GM21717 (cell line): Measurements from ENCODE around the gene KLK8.

Experiments used
- ATAC-seq: cut with Tn5 transposase; IDR thresholded peaks from one replicate; pipeline ENCODE4 v1.9.1; 2021; ENCODE audit warnings: mild to moderate bottlenecking, moderate library complexity; ENCODE audit not compliant: unreplicated experiment

Gene KLK8

GRCh38 chr19:51018745-51019543 lies 17.5 kb upstream of the KLK8 start:
- no peak for ATAC-seq

DNA sequence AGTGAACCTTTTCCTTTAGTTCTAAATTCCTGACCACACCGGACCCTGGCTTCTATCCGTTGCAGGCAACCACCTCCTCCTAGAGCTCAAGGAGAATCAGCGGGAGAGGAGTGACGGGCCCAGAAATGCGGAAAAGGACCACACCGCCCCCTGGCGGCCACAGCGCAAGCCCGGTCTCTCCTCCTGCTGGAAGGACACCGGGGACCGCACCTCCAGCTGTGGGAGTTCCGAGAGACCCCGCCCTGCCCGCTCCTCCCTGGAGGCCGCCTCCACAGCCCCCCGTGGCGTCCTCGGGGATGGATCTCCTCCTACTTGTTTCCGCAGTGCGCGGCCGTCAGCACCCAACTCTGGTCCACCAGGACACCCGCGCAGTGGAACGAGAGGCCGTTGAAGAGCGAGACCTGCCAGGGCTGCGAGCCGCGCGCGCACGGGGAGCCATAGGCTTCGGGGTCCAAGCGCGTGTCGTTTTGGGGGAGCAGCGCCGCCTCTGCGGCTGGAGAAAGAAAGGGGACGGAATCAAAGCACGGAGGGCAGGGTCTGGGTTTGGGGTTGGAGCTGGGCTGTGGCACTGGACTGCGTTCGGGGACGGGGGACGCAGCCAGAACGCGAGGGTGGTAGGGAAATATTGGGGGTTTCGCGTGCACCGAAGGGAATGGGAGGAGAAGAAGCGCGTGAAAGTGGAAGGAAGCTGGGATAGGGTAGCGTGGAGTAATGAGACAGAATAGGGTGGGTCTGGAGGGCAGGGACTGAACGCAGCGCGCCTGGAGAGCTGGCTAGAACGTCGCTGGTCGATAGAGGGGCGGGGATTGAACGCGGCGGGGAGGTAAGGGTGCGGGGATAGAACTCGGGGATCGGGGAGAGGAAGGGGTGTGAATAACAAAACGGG lies 15.6 kb upstream of the KLK8 start:
- ATAC-seq, result no peak

DNA sequence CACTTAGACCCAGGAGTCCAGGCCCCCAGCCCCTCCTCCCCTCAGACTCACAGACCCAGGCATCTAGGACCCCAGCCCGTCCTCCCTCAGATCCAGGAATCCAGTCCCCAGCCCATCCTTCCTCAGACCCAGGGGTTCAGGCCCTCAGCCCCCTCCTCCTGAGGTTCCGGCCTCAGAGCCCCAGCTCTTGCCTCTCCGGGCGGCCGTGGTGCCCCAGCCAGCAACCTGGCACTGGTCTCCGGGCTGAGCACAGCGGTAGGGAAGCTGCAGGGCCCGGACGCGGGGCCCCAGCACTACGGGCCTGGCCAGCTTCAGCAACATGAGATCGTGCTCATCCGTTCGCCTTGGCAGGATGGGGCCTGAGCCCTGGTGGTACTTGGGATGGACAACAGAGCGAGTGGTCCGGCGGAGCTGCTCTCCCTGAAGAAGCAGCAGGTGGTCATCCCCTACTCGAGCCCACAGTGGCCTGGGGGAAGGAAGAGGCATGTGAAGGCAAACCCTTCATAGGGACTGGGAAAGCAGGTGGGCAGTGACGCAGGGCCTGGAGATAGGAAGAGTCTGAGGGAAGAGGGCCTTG lies 14.4 kb upstream of the KLK8 start:
- no peak for ATAC-seq

DNA sequence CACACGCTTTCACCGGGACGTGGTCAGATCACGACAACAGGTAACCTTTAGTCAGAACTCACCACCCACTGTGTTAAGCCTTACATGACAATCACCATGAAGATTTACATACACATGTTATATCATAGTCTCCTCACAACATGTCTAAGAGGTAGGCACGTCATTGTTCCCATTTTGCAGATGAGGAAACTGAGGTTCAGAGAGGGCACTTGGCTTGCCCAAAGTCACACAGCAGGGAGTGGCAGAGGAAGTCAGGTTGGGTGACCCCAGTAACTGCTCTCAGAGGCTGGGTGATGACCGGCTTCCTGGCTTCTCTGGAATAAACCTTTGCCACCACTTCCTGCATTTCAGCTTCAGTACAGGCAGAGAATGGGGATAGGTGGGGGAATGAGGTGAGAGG lies 12.8 kb upstream of the KLK8 start:
- ATAC-seq, result no peak

DNA sequence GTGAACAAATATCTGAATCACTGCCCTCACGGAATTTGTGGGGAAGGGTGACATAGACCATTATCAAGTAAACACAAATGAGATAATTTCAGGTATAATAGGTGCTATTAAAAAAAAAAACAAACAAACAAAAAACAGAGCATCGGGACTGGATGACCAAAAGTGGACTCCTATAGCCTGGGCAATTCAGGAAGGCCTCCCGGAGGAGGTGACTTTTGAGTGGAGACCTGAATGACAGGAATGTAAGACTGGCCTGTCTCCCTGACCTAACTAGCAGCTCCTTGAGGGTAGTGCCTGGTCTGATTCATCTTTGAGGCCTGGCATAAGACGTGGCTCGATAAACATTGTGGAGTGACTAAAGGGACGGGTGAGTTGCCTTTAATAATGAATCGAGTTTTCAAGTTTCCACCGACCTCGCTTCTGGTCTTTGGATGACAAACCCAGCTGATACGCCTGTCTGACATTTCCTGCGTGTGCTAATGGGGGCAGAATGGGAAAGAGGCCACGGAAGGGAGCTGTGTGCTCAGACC lies 11.3 kb upstream of the KLK8 start:
- ATAC-seq, result no peak

DNA sequence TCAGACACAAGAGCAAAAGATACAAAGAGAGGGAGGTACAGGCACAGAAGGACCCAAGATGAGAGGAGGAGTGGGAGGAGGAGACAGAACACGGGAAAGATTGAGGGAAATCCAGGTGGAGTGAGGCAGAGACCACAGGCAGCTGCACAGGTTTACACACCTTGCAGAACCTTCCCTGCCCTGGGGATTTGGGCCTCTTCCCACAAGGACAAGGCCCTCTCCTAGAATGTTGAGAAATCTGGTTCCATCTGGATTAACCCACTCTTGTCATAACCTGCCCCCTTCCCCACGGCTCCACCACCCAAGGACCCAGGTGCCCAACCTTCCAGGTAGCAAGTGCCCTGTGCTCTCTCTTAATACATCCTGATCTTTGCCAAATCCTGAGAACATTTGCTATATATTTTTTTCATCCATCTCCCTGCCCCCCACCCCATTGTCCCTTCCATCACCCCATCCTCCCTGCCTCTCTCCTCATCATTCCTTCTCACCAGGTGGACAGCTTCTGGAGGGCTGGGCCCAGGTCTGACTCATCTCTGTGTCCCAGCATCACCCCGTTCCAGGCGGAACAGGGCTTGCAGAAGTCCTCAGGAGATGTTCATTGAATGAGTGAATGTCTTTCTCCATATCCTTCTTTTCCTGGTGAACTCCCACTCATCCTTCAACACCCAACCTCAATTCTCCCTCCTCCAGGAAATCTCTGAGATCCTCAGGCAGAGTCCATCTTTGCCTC lies 8.8 kb upstream of the KLK8 start:
- ATAC-seq, result no peak

GRCh38 chr19:51009061-51009891 lies 7.9 kb upstream of the KLK8 start:
- ATAC-seq, result no peak

GRCh38 chr19:51007488-51007887 lies 6.1 kb upstream of the KLK8 start:
- ATAC-seq, result no peak

DNA sequence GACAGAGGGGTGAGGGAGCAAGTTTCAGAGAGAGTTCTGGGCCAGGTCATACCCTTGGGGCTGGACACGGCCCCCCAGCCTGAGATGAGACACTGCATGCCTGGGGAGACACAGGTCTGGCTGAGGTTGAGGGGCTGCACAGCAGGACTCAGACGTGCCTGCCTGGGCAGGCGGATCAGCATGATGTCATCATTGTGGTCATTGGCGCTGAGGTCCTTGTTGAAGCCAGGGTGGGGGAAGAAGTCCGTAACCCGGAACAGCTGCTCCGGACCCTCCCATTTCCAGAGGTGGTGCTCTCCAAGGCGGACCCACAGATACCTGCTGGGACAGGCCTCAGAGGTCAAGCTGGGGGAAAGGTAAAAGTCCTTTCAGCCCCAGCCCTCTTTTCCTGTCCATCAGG lies 5.0 kb upstream of the KLK8 start:
- no peak for ATAC-seq

DNA sequence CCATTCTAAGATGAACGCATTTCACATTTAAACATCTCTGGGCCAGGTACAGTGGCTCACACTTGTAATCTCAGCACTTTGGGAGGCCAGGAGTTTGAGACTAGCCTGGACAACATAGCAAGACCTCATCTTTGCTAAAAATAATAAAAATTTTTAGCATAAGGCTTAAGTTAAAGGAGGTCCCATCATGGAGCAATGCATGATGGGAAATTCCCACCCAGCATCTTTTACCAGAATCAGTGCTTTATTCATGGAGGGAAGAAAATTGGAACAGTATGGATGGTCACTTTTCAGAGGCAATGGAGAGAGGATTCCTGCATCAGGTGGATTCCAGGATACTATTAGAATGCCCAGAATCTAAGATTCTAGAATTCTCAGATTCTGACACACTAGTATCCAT lies 3.8 kb upstream of the KLK8 start:
- ATAC-seq, result no peak

- no peak for ATAC-seq
Observed at GRCh38 chr19:51003316-51003715, 1.9 kb upstream of the KLK8 start.

DNA sequence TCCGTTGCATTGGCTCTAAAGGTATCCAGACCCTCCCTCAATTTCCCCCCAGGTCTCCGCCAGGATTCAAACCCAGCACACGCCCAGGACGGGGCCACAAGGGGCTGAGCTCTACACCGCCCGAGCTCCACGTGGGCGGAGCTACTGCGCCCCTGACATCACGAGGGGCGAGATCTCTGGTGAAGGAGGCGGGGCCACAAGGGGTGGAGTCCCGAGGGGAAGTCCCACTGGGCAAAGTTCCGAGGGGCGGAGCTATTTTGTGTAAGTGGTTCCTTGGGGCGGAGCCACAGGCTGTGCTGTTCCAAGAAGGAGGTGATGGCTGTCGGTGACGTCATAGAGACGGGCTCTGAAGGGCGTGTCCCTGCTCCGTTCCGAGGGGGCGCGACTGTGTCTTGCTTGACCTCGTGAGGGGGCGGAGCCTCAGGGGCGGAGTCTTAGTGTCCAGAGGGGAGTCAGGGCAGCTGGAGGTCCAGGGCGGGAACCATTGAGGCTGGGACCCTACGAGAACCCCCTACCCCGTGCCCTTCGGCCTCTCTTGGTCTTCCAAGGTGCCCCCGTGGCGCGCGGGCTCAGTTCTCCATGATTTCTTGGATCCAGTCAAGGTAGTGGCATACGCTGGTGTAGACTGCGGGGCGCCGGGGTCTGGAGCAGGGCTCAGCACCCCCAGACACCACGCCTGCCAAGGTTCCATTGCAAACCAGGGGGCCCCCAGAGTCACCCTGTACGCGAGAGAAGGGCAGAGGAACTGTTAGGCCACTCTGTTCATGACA lies 1.3 kb upstream of the KLK8 start:
- ATAC-seq, result no peak

DNA sequence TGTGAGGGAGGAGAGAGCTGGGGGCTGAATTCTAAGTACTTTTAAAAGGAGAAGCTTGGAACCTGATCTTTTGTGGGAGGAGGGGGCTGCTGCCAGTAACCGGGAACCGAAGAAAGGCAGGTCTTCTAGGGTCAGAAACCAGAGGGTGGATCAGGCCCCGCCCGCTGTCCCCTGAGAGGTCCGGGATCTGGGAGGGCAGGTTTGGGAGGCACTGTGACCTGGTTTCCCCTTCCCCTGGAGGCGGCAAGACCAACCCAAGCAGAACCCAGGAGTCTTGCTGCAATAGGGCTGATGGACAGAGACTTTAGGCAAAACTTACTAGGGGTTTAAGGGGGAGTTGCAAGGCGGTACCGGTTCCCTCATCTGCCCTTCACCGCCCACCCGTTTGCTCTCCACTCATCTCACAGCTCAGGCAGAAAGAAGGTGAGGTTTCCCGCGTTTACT lies 707 bp upstream of the KLK8 start:
- no peak for ATAC-seq

DNA sequence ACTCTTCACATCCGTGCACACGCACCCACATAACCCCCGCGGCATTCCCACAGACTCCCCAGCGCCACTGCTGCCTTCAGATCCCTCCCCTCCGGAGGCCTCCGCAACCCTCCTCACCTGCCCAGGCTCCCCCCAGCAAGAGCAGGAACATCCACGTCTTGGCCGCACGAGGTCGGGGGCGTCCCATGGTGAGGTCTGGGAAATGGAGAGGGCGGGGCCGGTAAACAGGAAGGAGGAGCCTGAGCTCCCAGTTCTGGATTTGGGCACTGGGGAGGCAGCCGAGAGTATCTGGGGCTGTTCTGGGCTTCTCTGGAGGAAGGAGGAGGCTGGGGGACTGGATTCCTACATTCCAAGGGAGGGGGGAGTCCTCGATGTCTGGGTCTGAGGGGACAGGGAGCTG lies 423 bp downstream of the KLK8 start:
- no peak for ATAC-seq

- no peak for ATAC-seq
Observed at GRCh38 chr19:51000426-51000825, 978 bp downstream of the KLK8 start.

- ATAC-seq, result no peak
Observed at GRCh38 chr19:50998686-50999085, 2.7 kb downstream of the KLK8 start.

DNA sequence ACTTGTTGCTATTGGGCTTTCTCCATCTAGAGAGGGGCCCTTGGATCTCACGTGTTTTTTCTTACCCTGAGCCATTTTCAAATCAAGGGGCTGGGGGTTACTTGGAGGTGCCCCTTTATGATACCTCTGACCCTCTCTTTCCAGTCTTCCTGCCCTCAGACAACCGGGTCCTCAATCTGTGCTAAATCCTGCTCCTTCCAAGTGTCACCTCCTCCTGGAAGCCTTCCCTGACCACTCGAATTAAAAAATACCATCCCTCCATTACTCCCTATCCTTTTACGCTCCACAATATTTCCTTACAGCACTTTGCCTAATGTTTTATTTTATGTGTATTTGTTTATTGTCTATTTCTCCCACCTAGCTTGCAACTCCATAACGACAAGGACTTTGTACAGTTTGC lies 3.3 kb downstream of the KLK8 start:
- ATAC-seq, result no peak

DNA sequence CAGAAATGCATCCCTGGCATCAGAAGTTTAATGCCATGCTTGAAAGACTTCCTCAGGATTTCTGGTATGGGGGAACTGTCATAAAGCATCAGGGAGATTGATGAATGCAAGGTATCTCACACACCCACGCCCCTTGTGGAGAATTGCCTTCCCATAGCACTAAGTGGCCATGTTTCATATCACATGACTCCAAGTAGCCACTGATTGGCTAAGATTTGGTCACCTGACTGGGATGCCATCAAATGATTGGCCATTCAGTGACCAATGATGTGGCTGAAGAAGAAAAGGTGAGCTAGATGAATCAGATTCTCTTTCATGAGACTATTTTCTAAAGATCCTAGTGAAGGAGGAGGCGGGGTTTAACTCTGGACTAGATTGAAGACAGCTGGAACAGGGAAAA lies 7.3 kb downstream of the KLK8 start:
- no peak for ATAC-seq

DNA sequence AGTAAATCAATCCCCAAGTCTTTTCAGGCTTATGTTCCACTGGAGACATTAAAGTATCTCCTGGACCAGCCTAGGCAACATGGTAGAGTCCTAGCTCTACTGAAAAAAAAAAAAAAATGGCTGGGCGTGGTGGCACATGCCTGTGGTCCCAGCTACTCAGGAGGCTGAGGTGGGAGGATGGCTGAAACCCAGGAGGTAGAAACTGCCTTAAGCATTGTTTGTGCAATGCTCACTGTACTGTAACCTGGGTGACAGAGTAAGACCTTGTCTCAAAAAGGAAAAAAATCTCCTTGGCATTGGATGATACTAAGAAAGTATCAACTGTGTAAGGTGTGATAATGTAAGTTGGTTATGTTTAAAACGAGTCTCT lies 8.8 kb downstream of the KLK8 start:
- ATAC-seq, result no peak
